ENCODE data around the gene ROR1. TPM values are rescaled to one million over a fixed set of nuclear protein-coding genes. Genes with fewer than 3 reads are reported as not detected.

The ROR1 gene
- total RNA-seq, 2 experiments from 2014 or later = not detected

DNA sequence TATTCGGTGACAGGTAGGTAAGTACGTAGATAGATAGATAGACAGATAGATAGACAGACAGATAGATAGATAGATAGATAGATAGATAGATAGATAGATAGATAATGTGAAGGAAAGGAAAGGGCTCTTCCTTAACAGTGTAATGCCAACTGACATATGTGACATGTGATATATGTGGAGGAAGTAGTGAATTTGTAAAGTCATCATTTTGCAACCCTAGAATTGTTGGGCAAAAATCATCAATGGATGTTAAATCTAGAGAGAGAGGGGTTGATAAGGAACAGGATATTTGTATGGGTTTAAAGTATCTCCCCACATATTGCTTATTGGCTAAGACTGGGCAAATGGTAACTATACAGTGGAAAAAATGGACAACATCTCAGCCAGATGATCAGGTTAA, 166.6 kb downstream of the ROR1 start:
- no peak for ATAC-seq
- intact Hi-C loops (cut with micrococcal nuclease) = no loop called here
- DNase-seq = no peak
- H3K4me3 Mint-ChIP-seq = no peak overlapping the region
- ChIA-PET CTCF (no interaction called here), POLR2A (no interaction called here)
- TF ChIP-seq, protein P1, sequence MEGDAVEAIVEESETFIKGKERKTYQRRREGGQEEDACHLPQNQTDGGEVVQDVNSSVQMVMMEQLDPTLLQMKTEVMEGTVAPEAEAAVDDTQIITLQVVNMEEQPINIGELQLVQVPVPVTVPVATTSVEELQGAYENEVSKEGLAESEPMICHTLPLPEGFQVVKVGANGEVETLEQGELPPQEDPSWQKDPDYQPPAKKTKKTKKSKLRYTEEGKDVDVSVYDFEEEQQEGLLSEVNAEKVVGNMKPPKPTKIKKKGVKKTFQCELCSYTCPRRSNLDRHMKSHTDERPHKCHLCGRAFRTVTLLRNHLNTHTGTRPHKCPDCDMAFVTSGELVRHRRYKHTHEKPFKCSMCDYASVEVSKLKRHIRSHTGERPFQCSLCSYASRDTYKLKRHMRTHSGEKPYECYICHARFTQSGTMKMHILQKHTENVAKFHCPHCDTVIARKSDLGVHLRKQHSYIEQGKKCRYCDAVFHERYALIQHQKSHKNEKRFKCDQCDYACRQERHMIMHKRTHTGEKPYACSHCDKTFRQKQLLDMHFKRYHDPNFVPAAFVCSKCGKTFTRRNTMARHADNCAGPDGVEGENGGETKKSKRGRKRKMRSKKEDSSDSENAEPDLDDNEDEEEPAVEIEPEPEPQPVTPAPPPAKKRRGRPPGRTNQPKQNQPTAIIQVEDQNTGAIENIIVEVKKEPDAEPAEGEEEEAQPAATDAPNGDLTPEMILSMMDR (IDR thresholded peaks at IDR 0.05) = no peak
- no peak overlapping the region for H3K27ac Mint-ChIP-seq
- H3K27me3 Mint-ChIP-seq = peaks cover 7% of the 10 kb centered on the region
- no peaks in the 10 kb centered on the region for H3K36me3 Mint-ChIP-seq (ENCODE audit: low read depth)
- no peaks in the 10 kb centered on the region for H3K4me1 Mint-ChIP-seq (ENCODE audit: low read depth)
- H3K9me3 Mint-ChIP-seq = no peaks in the 10 kb centered on the region

DNA sequence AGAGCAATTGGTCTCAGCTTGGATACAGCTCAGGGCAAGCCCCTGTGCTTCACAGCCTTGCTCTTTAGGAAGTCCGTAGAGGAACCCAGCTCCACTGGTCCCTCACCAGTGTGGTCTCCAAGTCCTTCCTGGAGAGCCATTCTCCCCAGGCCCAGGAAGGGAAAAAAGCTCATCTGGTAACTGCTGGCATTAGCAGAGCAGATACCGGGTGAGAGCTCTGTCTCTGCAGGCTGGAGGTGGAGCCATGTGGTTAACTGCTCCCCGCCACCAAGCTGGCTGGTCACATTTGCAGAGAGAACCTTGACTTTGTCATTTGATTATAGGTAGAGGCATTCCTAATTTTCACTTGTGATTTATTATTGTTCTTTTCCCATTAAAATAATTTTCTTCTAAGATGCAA, 169.6 kb downstream of the ROR1 start:
- Mint-ChIP-seq H3K4me3 (no peak overlapping the region), H3K9me3 (no peaks in the 10 kb centered on the region), H3K36me3 (ENCODE audit: low read depth) (no peaks in the 10 kb centered on the region), H3K4me1 (ENCODE audit: low read depth) (no peaks in the 10 kb centered on the region), H3K27me3 (peaks cover 7% of the 10 kb centered on the region), H3K27ac (no peak overlapping the region)
- CTCF ChIA-PET = interaction anchor here (1.1 kb wide), 1 partner anchor 303 kb away, joined by 3 read pairs; no protein-coding TSS in a partner anchor
- intact Hi-C loops (cut with micrococcal nuclease) = no loop called here
- TF ChIP-seq, protein P1 (IDR thresholded peaks at IDR 0.05) = no peak
- ATAC-seq (no peak), DNase-seq (no peak)
- POLR2A ChIA-PET = no interaction called here

DNA sequence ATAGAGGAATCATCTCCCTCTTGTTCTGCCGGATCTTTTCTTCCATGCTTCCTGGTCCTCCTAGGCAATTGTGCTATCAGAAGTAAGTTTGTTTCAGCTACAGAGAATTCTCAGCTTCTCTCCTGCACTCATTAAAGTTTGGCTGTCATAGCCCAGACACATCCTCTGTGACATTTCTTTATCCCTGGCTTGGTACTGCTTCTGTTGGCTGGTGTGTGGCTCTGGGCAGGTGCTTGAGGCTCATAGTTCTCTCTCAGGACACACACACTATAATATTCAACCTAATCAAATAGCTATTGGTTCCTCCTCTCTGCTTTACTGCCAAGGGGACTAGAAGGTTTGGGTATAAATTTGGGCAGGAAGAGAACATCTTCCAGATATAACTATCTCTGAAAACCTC, 172.1 kb downstream of the ROR1 start:
- H3K9me3 Mint-ChIP-seq = no peaks in the 10 kb centered on the region
- H3K36me3 Mint-ChIP-seq (ENCODE audit: low read depth) = no peaks in the 10 kb centered on the region
- POLR2A ChIA-PET = no interaction called here
- H3K4me1 Mint-ChIP-seq (ENCODE audit: low read depth) = no peaks in the 10 kb centered on the region
- TF ChIP-seq, protein P1 (IDR thresholded peaks at IDR 0.05) = no peak
- peaks cover 4% of the 10 kb centered on the region for H3K27me3 Mint-ChIP-seq
- no peak overlapping the region for H3K4me3 Mint-ChIP-seq
- intact Hi-C loops (cut with micrococcal nuclease) = no loop called here
- DNase-seq = no peak
- no peak for ATAC-seq
- CTCF ChIA-PET = interaction anchor here (0.8 kb wide), 1 partner anchor 9 kb away, joined by 3 read pairs; no protein-coding TSS in a partner anchor
- no peak overlapping the region for H3K27ac Mint-ChIP-seq

DNA sequence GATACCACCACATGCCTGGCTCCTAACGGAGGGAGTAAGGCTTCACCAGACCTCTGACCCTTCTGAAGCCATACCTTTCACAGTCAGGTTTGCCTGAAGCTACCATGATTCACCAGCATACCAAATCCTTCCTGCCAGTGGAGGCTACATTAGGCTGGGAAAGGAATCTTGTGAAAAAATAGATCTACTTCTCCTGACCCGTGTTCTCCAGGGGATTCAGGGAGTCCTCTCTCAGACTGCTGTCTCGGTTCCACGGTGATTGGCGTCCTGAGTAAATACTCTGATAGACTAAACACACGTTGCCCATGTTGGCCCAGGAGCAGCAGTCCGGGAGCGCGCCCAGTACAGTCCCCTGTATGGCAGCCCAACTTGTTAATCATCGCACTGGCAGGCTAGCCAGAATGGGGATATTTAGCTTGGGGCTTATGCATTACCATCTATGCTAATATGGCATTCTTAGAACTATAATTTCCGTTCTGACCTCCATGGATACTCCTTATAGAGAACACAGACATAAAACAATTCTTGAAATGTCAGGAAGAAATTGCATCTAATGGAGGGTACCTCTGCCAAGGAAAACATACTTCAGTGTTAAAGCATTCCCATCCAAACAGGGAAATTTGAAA, 173.2 kb downstream of the ROR1 start:
- Mint-ChIP-seq H3K4me1 (ENCODE audit: low read depth) (no peaks in the 10 kb centered on the region), H3K27ac (no peak overlapping the region), H3K36me3 (ENCODE audit: low read depth) (no peaks in the 10 kb centered on the region), H3K4me3 (no peak overlapping the region), H3K9me3 (no peaks in the 10 kb centered on the region), H3K27me3 (peaks cover 4% of the 10 kb centered on the region)
- ChIA-PET CTCF (no interaction called here), POLR2A (no interaction called here)
- intact Hi-C loops (cut with micrococcal nuclease) = no loop called here
- DNase-seq (no peak), ATAC-seq (no peak)
- TF ChIP-seq, protein P1 (IDR thresholded peaks at IDR 0.05) = no peak

DNA sequence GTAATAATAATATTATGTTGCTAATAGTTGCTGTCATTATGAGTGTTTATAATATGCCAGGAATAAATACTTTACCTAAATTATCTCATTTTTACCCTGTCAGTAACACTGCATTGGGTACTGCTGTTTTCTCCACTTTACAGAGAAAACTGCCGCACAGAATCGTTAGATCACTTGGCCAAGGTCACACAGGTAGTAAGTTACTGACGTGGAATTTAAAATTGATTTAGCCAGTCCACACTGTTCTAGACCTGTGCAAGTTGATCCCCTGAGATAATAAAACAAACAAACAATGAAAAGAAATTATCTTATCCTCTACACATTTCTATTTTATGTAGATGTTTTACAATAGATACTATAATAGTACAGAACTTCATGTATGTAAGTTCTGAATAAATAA, 174.1 kb downstream of the ROR1 start:
- DNase-seq (no peak), ATAC-seq (no peak)
- intact Hi-C loops (cut with micrococcal nuclease) = no loop called here
- no peaks in the 10 kb centered on the region for H3K4me1 Mint-ChIP-seq (ENCODE audit: low read depth)
- H3K9me3 Mint-ChIP-seq = no peaks in the 10 kb centered on the region
- H3K27me3 Mint-ChIP-seq = peaks cover 4% of the 10 kb centered on the region
- no peak overlapping the region for H3K4me3 Mint-ChIP-seq
- no peaks in the 10 kb centered on the region for H3K36me3 Mint-ChIP-seq (ENCODE audit: low read depth)
- ChIA-PET CTCF (no interaction called here), POLR2A (no interaction called here)
- H3K27ac Mint-ChIP-seq = no peak overlapping the region
- TF ChIP-seq, protein P1 (IDR thresholded peaks at IDR 0.05) = no peak

Measured in activated CD8-positive, alpha-beta T cell treated with anti-CD3 and anti-CD28 coated beads for 36 hours (primary cell).